Dedifferentiated amniotic fluid mesenchymal stem cell (primary cell): Measurements from ENCODE around the gene RHEB.

ENCODE experiments used
- DNase-seq: peaks from one replicate; pipeline ENCODE4 v3.0.0-alpha.2; 2016; ENCODE audit errors: extremely low spot score

Gene RHEB

DNA sequence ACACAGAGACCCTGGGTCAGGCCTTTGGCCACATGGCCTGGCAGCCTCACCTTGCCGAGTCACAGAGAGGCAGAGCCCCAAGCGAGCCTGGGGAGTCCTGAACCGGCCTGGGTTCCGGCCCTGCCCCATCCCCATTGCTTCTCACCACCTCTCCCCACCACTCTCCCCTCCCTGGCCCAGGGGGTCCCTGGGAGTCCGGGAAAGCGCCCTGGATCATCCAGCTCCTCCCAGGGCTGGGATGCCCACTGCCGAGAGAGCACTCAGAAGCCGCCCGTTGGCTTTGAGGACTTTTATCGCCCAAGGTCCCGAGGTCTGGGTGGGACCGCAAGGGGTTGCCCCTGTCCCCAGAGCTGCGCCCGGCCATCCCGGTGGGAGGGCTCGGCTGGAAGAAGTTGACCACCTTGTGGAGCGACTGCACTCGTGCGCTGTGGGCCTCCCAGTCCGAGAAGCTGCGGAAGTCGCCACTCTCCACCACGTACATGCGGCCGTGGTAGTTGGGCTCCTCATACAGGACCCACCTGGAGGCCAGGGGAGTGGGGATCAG lies 87.9 kb downstream of the RHEB start:
- DNase-seq, result no peak

DNA sequence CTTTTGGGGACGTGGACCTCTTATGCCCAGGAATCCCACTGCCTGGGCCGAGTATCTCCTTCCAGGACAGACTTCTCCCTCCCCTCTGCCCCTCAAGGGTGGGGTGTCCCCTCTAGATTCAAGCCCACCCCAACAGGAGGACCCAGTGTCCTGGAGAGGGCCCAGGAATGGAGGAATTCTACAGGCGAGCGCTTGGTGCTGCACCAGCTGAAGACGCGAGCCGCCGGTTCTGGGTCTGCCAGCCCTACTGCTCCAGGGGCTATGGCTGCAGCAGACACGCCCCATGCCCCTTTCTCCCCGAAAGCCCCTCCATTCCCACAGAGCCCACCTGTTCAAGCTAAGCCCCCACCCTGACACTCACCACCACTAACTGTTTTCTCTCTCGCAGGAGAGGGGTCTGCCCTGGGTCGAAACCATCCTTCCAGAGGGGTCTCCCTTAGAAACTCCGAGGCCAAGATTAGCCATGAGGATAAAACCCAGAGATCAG lies 88.4 kb downstream of the RHEB start:
- DNase-seq, result no peak

DNA sequence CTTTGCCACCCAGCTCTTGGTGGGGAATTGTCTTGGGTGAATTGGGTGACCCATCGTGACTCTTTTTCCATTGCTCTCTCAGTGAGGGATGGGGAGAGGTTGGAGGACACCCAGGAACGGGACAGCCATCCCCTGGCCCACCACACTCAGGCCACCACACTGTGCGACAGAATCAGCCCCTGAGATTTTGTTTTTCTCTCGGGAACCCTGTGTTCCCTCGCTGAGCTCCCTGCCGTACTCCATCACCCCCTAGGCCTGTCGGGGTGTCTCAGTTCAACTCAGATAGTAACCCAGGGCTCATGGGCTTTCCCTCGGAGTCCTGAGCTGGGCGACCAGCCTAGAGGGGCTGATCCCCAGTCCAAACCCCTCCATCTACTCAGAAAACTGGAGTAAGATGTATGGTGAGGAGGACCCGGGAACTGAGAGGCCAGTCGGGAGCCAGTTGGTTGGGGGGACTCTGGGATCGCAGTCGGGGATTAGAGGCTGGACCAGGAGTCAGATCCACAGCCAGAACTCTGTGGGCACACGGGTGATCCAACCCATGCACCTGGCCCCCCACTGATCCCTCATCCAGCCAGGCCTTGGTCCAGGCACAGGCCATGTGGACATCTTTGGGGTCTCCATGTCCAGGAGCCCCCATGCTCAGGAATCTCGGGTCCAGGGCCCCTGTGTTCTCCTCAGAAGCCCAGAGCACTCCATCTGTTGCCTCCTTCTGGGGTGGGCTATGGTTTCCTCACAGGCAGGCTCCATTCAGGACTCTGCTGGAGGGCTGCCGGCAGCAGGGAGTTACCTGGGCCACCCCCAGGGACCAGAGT lies 89.1 kb downstream of the RHEB start:
- no peak for DNase-seq

DNA sequence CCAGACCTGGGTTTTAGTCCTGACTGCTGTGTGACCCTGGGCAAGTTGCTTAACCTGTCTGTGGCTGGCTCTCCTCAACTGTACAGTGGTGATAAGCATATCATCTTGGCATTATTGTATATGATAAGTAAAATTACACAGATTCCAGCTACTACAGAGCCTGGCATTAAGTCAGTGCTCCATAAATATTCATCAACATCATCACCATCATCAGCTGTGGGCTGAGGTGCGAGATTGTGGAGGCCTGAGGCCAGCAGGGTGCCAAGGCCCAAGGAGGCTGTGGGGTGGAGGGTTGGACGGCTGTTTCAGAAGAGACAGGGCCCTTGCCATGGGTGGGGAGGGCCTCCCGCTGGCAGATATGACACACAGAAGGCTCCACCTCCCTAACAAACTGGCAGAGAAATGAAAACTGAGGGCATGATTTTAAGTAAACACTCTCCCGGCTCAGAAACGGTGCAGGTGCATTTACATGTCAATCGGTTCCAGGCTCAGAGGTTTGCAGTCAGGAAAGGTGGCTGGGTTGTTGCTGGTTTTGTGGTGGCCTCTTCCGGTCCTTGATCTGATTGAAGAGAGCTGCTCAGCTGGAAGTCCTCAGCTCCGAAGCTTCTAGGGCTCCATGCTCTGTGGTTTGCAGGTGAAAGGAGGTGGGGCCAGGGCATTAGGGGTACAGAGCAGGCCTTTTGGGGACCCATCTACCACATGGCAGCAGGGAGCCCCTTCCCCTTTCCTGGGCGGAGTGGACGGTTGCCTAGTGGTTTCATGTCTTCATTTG lies 89.9 kb downstream of the RHEB start:
- no peak for DNase-seq

DNA sequence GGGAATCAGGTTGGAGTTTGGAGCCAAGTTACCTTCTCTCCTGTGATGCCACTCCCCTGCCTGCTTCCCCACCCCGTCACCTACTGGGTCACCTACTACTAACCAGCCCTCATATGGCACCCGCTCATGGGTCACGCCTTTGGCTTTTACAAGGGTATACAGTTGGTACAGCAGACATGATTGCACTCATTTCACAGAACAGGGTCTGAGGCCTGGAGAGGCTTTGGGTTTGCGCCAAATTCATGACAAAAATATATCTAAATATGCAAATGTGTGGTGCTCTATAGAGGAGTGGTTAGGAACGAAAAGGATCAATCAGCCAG lies 90.5 kb downstream of the RHEB start:
- no peak for DNase-seq

DNA sequence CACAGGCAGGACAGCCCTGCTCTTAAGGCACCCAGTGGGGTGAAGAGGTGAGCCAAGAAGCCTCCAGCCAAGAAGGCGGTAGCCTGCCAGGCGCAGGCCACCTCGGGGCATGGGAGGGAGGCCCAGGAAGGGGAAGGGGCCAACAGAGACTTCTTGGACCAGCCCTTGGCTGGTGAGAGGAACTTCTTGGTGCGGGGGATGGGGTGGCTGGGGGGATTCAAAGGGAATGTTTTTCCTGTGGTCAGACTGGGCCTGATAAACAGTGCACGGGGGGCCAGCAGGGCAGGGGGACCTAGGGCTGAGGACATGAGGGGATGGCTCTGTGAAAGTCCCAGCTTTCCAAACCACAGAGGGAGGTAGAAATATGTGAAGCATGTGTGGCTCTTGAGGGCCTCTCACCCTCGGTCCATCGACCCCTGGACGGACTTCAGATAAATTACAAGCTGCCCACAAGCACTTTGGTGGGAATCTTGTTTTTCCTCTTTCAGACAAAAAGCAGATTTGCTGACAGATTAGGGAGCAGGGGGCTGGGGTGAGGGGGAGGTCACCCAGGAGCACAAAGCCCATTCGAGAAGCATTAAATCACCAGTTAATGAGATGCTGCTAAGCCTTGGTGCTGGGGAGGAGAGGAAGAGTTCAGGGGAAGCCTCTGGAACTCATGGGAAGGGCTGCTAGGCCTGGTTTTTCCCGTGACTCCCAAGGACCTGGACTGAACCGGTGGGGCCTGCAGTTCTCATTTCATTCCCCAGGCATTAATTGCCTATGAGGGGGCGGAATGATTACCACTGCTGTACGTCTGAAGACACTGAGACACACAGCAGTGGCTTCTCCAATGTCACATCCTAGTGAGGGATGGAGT lies 91.1 kb downstream of the RHEB start:
- peak; percentile 15 for DNase-seq

DNA sequence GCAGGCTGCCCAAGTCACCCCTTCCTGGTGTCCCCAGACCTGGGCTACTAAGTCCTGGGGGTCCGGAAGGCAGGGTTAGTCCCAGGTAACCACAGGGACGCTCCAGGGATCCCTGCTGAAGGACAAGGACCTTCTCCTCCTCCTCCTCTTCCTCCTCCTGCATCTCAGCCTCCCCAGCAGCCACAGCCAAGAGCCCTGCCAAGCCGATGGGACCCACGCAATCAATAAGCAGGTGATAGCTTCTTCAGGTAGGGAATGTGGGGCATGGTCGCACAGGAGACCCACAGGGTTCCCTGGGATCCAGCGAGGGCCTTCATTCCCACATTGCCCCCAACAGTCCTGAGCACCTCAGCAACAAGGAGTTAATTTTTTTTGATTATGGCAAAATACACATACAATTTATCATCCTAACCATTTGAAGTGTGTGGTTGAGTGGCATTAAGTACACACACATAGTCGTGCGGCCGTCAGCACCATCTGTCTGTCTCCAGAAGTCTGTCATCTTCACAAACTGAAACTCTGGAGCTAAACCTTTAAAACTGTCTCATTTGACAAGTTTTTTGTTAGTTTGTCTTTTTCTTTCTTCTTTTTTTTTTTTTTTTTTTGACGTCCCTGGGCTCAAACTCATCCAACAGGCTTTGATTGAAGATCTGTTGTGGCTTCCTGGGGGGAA lies 91.9 kb downstream of the RHEB start:
- DNase-seq, result no peak

DNA sequence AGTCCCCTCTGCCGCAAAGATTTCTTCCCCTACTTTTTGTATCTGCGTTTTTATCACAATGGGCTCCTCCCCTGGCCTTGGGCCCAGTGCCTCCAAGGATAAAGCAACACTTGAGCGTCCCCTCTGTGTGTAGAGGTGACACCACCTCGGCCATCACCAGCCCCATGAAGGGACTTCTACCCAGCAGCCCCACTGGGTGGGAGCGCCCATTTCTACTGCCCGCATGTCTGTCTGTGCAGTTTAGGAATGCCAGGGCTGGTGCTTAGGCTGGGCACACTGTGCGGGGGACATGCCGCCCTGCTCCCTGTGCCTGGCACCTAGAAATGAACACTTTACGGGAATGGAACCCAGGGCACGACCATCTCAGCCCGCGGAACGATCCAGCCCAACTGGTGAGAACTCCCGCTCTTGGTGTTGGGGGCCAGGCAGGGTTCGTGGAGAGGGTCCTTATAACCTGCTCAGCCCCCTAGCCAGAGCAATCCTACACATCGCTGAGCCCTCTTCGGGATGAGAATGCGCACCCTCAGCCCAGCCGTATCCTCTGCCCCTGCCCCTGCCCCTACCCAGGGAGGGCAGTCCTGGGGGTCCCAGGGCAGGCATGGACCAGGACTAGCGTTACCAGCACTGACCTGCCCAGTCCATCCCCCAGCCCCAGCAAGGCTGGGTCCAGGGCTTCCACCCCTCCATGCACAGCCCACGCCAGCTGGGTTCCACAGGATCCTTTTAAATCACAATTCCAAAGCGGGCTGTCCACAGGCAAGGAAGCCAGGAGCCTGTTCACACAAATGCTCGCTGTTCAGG lies 92.6 kb downstream of the RHEB start:
- DNase-seq, result no peak

DNA sequence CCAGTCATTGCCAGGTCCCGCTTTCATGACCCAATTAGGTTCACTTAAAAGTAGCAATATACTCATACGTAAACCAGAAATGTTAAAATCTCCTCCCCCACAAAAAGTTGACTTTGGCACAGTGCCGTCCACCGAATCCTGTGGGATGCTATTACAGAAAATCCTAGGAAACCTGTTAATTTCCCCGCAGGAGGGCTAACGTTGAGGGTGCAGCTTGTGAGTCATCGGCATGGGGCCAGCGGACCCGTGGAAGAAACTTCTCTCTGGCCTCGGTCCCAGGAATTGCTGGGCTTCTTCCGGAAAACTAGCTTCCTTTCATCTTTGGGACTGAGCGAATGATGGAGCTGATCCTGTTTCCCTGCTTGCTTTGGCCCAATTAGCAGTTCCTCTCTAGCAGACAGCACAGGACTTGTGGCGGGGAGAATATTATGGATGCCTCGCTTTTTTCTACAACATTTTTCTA lies 93.2 kb downstream of the RHEB start:
- DNase-seq, result peak; percentile 78

DNA sequence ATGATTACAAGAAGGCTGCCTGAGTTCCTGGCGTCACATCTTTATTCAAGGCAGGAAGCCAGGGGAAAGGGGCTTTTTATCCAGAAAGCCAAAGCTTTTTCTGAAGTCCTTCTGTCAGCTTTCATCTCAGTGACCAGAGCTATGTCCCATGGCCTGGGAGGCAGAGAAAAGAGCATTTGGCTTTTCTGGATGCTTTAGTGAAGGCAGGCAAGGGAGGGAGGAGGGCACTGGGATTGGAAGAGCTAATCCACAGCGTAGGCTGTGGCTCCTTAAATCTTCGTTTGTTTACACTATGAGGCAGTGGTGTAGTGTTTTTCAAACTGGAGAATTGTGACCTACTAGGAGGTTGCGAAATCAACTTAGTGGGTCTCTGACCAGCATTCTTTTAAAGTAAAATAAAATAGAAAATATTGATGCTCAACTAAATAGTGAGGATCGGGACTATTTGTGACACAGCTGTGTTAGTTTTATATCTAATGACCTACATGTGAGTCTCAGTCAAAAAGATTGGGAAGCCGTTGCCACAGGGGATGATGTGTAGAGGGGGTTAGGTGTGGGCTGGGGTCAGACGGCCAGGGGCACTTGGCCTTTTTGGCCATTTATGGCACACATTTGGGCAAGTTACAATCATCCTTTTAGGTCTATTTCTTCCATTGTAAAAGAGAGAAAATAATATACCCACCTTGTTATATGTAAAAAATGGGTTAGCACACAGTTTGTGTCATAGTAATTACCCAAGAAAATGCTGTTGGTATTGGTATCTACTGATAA lies 93.8 kb downstream of the RHEB start:
- peak; percentile 82 for DNase-seq

DNA sequence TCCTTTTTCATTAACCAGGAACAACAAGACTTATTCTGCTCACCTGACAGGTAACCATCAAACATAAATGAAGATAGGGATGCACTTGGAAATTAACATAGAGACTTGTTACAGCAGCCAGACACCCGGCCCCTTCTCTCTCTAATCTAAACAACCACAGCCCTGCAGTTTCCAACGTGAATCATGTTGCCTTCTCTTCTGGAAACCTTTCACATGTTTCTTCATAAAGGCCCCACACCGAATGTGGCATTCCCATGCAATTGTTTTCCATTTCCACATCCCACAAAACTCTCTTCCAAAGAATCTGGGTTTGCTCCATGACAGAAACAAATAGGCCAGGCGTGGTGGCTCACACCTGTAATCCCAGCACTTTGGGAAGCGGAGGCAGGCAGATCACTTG lies 94.9 kb downstream of the RHEB start:
- no peak for DNase-seq

DNA sequence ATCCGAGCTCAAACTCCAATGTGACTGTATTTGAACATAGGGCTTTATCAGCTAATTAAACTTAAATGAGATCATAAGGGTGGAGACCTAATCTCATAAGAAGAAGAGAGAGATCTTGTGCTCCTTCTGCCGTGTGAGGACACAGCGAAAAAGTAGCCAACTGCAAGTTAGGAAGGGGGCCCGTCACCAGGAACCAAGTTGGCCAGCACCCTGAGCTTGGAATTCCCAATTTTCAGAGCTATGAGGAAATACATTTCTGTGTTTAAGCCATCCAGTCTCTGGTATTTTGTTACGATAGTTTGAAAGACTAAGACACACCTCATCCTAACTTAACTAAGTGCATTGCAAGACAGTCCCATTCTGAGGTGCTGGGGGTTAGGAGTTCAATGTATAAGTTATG lies 95.8 kb downstream of the RHEB start:
- DNase-seq, result no peak

DNA sequence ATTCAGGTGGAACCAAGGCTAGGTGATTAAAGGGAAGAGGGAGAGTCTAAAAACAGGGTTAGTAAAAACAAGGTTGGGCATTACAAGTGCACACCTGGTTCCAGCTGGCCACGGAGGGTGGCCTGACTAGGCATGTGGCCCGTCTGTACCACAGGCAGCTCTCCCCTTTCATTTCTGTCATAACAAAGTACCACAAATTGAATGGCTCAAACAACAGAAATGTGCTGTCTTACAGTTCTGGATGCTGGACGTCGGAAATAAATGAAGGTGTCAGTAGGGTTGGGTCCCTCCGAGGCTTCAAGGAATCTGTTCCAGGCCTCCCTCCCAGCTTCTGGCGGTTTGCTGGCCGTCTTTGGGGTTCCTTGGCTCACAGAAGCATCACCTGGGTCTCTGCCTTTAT lies 96.5 kb downstream of the RHEB start:
- DNase-seq, result no peak

DNA sequence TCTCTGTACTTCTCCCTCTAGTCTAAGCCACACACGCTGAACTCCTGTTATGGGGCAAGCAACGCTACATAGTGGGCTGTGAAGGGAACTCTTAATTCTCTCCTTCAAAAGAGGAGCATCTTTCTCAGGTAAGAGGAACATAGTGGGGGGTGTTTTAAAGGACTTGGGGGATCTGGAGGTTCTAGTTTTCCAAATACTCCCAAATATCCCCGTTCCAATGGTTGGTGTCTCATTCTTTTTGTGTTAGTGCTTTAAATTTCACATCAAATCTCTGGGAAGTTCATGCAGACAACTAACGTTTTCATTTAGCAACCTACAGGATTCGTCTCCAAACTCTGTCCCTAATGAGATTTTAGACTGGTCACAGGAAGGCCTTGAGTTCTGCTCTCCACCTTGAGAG lies 97.5 kb downstream of the RHEB start:
- no peak for DNase-seq

DNA sequence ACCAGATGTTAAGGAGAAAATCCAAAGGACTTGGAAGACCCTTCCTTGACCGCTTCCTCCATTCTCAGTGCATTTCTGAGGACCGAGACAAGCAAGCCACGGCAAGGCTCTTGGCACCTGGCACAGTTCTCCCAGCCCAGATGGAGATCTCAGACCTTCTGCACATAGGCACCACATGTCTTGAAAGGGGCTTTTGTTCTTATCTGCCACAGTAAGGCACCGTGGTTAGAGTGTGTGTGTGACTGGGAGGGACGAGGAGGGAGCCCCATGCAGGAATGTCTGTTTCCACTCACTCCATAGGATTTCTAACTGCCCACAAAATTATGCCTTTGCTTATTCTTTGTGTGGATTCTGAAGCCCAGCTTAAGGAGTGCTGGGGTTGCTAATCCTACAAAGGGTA lies 99.6 kb downstream of the RHEB start:
- DNase-seq, result no peak

DNA sequence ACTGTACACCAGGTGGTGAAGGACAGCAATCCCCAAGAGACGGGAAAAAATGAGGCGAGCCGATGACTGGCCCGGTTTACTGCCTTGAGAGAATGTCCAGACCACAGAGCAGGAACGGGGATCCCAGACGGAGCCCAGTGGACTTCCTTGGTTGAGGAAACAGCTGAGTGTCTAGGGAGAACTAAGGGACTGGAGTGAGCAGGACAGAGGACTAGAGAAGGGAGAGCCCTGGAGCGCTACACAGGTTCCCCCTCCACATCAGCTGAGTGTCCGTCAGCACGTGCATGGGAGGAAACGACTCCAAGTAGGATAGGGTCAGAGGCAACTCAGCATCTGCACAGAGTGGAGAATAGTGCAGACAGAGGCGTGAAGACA lies 102.8 kb downstream of the RHEB start:
- DNase-seq, result no peak

DNA sequence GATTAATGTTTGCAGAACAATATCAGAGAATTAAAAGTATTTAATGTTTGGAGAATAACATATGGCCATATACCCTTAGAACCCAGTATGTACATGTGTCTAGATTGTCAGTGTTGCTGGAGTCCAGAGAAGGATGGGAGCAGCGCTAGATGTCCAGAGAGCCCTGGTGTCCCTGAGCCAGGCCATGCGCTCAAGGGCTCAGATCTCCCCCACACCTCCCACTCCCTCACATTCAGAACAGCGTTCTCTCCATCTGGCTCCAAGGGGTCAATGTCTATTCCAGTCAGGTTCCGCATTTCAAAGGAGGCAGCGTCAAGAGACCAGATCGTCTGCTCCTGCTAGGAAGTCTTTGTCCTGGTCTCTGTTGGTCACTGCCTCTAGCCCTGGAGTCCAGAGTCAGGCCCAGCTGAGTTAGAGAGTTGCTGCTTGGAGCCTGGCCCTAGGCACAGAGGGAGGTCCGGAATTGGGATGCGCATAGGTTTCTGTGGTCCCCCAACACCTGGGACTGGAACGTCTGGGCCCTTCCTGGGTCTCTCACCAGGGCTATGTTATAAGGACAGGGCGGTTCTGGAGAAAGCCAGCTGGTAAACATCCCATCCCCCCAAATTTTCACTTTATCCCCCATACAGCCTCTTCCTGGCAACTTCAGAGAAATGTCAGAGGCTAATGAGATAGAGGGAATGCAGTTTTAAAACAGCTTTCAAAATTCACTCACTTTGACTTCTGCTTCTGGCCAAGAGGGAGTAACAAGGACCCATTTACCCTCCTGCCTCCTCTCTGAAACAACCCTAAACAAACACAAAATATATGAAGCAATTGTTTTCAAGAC lies 103.4 kb downstream of the RHEB start:
- no peak for DNase-seq
